Fibroblast of lung (primary cell): Measurements from ENCODE around the gene NUDT4. TPM values are rescaled to one million over a fixed set of nuclear protein-coding genes. Genes with fewer than 3 reads are reported as not detected.

Experiments used
- DNase-seq, 2 donors: peaks; one replicate each; pipeline versions ENCODE4 v3.0.0 to v3.0.0-alpha.2; 2010; ENCODE audit warnings: low read depth in 2 of 2
- H2AFZ ChIP-seq: 2 replicates; pipeline ENCODE4 v1.5.1; 2012; ENCODE audit warnings: low read length, control low read depth, inconsistent platforms
- H3K27ac ChIP-seq: 2 replicates; pipeline ENCODE4 v1.5.1; 2011; ENCODE audit warnings: low read length, control low read depth; ENCODE audit not compliant: insufficient read depth
- H3K27me3 ChIP-seq: 2 replicates; pipeline ENCODE4 v1.5.1; 2011; ENCODE audit warnings: mild to moderate bottlenecking, low read length; ENCODE audit not compliant: control insufficient read depth, insufficient read depth
- H3K36me3 ChIP-seq: 2 replicates; pipeline ENCODE4 v1.5.1; 2011; ENCODE audit warnings: low read length; ENCODE audit not compliant: control insufficient read depth, insufficient read depth
- H3K4me1 ChIP-seq: 2 replicates; pipeline ENCODE4 v1.5.1; 2011; ENCODE audit warnings: low read length; ENCODE audit not compliant: control insufficient read depth, insufficient read depth; ENCODE audit errors: extremely low read depth
- H3K4me2 ChIP-seq: 2 replicates; pipeline ENCODE4 v1.5.1; 2011; ENCODE audit warnings: low read length, control low read depth; ENCODE audit not compliant: insufficient read depth; ENCODE audit errors: extremely low read depth
- H3K4me3 ChIP-seq, 4 experiments: fragments of 200-600 bp in 1 of 4; sonication (generic) in 1 of 4; replicated peaks in 1 of 4; 2 replicates each; pipeline ENCODE4 v1.5.1; 2011 to 2016; ENCODE audit warnings: low read length in 4 of 4, low read depth in 3 of 4, mild to moderate bottlenecking in 3 of 4, control low read depth in 2 of 4, inconsistent platforms in 1 of 4, mixed read lengths in 1 of 4; ENCODE audit not compliant: insufficient read depth in 1 of 4; ENCODE audit errors: control extremely low read depth in 1 of 4
- H3K79me2 ChIP-seq: 2 replicates; pipeline ENCODE4 v1.5.1; 2012; ENCODE audit warnings: mild to moderate bottlenecking, low read length, inconsistent platforms; ENCODE audit not compliant: control insufficient read depth, insufficient read depth
- H3K9ac ChIP-seq: 2 replicates; pipeline ENCODE4 v1.5.1; 2011; ENCODE audit warnings: mild to moderate bottlenecking, low read length, control low read depth; ENCODE audit not compliant: insufficient read depth
- H3K9me3 ChIP-seq: 2 replicates; pipeline ENCODE4 v1.5.1; 2012; ENCODE audit warnings: low read depth, low read length; ENCODE audit not compliant: control insufficient read depth, insufficient read depth
- H4K20me1 ChIP-seq: 2 replicates; pipeline ENCODE4 v1.5.1; 2011; ENCODE audit warnings: low read length; ENCODE audit not compliant: control insufficient read depth, insufficient read depth; ENCODE audit errors: extremely low read depth
- CTCF ChIP-seq, 2 donors: IDR thresholded peaks in 1 of 2; conservative IDR thresholded peaks in 1 of 2; 1 replicate in 1 of 2; 2 replicates in 1 of 2; pipeline ENCODE4 v1.5.1; 2011 to 2012; ENCODE audit warnings: low read length in 2 of 2, control low read depth in 1 of 2, inconsistent platforms in 1 of 2, low read depth in 1 of 2, mild to moderate bottlenecking in 1 of 2
- EZH2 ChIP-seq: IDR thresholded peaks from 2 replicates; pipeline ENCODE4 v1.5.1; 2012; ENCODE audit warnings: low read length, control low read depth, mild to moderate bottlenecking; ENCODE audit errors: missing control alignments
- polyA plus RNA-seq, 2 donors: library from polyadenylated mRNA; depleted of rRNA in 1 of 2; stranded (reverse) in 1 of 2; unstranded in 1 of 2; fragments of >200 nt; gene quantifications; 2 replicates each; pipeline ENCODE4 v1.2.1, GENCODE V29; 2011 to 2012; ENCODE audit warnings: missing spikeins in 1 of 2
- total RNA-seq: library from RNA; depleted of rRNA; stranded (reverse); fragments of >200 nt; gene quantifications from 2 replicates; pipeline ENCODE4 v1.2.1, GENCODE V29; 2014

The NUDT4 gene
- total and polyA plus RNA-seq, 2 donors (not counting 1 experiment from before 2014, with no cell fraction given): 56.6 to 73.5 TPM

DNA sequence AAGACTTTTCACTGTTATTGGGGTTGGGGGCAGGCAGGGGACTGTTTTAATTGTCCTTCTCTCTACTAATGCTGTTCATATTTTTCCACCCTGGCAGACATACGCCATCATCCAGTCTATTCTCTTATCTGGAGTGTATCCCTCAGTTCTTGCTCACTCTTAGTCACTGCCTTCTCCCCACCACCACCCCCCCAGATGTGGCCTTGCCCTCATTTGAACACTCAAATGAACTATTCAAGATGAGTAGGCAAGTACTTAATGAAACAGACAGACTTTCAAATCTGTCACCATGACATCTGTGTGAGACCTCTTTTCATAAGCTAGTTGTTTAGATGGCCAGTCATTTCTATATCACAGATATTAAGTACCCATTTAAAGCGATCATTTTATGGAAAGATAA, 10.1 kb downstream of the NUDT4 start:
- H3K9ac ChIP-seq: no peak overlapping the region
- DNase-seq: peak; percentile 49 to 85
- TF ChIP-seq CTCF (conservative IDR thresholded peaks at IDR 0.05 in 1 of 2, IDR thresholded peaks at IDR 0.05 in 1 of 2; ENCODE audit: low read depth in 1 of 2, low read length in 2 of 2) (no peak), EZH2 (no peak)

GRCh38 chr12:93390031-93390430, 12.3 kb downstream of the NUDT4 start:
- Histone ChIP-seq H2AFZ (no peak overlapping the region), H3K4me1 (no peaks in the 10 kb centered on the region), H3K9me3 (no peaks in the 10 kb centered on the region), H3K4me3 (no peak overlapping the region), H3K9ac (no peak overlapping the region), H3K27ac (no peak overlapping the region), H3K36me3 (no peaks in the 10 kb centered on the region), H3K4me2 (no peak overlapping the region), H3K79me2 (peaks cover 77% of the 10 kb centered on the region), H4K20me1 (peaks cover 2% of the 10 kb centered on the region), H3K27me3 (no peaks in the 10 kb centered on the region)
- TF ChIP-seq EZH2: no peak
- TF ChIP-seq CTCF (conservative IDR thresholded peaks at IDR 0.05 in 1 of 2, IDR thresholded peaks at IDR 0.05 in 1 of 2; ENCODE audit: low read depth in 1 of 2, low read length in 2 of 2): no peak
- no peak for DNase-seq

More for the DNA sequence above, 10.1 kb downstream of the NUDT4 start:
- Histone ChIP-seq H3K36me3 (no peaks in the 10 kb centered on the region), H3K4me2 (no peak overlapping the region), H2AFZ (no peak overlapping the region), H3K27me3 (no peaks in the 10 kb centered on the region), H4K20me1 (peaks cover 2% of the 10 kb centered on the region), H3K79me2 (peaks cover 85% of the 10 kb centered on the region), H3K27ac (no peak overlapping the region), H3K9me3 (no peaks in the 10 kb centered on the region), H3K4me1 (no peaks in the 10 kb centered on the region), H3K4me3 (peak overlapping the region in 1 of 4 experiments; percentile 11)

DNA sequence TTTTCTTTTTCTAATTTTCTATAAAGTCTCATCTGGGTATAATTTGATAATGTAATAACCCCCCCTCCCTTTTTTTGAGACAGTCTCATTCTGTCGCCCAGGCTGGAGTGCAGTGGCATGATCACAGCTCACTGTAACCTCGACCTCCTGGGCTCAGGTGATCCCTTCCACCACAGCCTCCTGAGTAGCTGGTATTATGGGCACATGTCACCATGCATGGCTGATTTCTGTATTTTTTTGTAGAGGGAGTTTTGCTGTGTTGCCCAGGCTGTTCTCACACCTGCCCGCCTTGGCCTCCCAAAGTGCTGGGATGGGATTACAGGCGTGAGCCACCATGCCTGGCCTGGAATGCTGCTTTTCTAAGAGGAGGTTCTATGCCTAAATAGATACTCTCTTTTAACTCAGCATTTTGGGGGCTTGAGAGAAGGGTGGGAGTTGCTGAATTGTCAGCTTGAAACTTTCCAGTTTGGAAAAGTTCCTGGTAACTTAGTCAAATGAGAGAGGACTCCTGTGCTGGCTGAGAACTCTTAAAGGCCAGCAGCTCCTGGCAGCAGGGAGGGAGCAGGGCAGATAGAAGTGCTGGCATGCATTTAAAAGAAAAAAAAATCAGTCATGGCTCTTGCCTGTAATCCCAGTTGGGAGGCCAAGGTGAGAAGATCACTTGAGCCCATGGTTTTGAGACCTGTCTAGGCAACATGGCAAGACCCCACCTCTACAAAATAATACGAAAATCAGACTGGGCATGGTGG, 13.0 kb downstream of the NUDT4 start:
- H3K79me2 ChIP-seq: peaks cover 71% of the 10 kb centered on the region
- no peak overlapping the region for H3K27ac ChIP-seq
- no peak overlapping the region for H2AFZ ChIP-seq
- H3K4me1 ChIP-seq: no peaks in the 10 kb centered on the region
- no peaks in the 10 kb centered on the region for H3K27me3 ChIP-seq
- no peaks in the 10 kb centered on the region for H3K9me3 ChIP-seq
- H3K4me2 ChIP-seq: no peak overlapping the region
- H3K4me3 ChIP-seq: no peak overlapping the region
- no peak for TF ChIP-seq CTCF (conservative IDR thresholded peaks at IDR 0.05 in 1 of 2, IDR thresholded peaks at IDR 0.05 in 1 of 2; ENCODE audit: low read depth in 1 of 2, low read length in 2 of 2)
- no peak for TF ChIP-seq EZH2
- H4K20me1 ChIP-seq: peaks cover 2% of the 10 kb centered on the region
- H3K9ac ChIP-seq: no peak overlapping the region
- H3K36me3 ChIP-seq: no peaks in the 10 kb centered on the region
- DNase-seq: no peak
